HG02943 (cell line): ENCODE measurements around the gene TEAD2.

Source experiments
- ATAC-seq: cut with Tn5 transposase; IDR thresholded peaks from one replicate; pipeline ENCODE4 v1.9.1; 2021; ENCODE audit warnings: mild to moderate bottlenecking, low read depth, moderate library complexity; ENCODE audit not compliant: unreplicated experiment

TEAD2 gene

DNA sequence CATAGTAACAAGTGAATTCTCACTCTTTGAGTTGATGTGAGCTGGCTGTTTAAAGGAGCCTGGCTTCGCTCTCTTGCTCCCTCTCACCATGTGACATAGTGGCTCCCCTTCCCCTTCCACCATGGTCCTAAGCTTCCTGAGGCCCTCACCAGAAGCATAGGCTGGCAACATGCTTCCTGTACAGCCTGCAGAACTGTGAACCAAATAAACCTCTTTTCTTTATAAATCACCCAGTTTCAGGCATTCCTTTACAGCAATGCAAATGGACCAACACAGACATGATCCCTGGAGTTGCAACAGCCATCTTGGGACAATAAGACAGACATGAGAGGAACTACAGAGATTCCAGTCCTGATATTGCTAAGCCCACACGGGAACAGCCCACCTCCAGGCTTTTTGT, 12.6 kb downstream of the TEAD2 start:
- no peak for ATAC-seq

DNA sequence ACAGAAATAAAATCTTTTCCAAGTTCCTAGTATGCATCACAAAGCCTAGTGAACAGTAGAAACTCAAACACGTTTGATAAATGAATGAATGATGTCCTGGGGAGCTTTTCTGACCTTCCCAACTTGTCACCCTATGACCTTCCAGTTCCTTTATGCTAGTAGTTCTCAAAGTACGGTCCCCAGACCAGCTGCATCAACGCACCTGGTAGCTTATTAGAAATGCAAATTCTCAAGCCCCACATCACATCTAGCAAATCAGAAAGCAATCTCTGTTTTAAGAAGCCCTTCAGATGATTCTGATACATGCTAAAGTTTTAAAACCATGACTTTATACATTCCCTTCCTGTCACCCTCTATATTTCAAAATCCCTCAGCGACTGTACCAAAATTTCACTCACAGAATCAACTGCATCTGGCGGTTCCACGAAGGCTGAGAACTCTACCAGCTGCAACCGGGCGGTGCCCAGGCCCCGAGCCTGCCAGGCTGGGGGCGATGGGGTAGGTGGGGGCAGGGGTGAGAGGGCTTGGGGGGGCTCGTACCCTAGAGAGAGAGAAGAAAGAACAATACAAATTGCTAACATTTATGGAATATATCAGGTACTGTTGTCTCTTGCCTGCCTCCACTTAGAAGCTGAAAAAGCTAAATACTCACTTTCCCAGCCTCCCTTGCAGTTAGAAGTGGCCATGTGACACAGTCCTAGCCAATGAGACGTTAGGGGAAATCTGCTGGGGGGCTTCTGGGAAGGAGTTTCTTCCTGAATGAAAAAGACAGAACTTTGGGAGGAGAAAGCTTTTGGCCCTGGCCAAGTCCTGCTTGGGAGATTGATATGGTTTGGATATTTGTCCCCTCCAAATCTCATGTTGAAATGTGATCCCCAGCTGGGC, 13.7 kb downstream of the TEAD2 start:
- ATAC-seq, result no peak

DNA sequence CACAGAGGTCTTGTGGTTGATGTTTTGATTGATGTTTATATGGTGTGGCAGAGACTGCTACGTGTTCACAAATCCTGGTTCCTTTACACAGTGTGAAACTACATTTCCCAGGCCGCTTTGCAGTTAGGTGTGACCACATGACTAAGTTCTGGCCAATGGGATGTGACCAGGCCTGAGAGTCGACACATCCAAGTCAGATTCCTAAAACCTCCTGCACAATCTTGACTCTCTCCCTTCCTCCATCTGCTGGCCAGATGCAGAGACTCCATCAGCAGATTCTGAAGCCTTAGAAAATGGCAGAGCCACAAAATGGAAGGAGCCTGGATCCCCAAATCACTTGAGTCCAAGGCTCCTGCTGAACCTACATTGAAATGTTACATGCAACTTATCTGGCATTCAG, 14.4 kb downstream of the TEAD2 start:
- ATAC-seq, result no peak

DNA sequence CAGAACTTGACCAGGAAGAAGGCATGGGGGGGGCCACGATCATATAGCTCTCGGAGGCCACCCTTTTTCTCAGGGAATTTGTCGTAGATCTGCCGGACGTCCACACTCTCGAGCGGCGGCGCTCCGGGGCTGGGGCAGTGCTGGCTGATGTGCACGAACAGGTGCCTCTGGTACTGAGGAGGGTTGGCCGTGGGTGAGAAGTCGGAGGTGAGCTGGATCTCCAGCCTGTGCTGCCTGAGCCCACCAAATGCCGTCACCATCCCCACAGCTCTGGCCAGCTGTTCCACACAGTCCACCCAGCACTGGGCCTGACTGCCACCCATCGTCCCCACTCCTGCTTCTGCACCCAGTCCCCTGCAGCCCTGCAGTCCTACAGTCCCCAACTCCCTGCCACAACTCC, 15.0 kb downstream of the TEAD2 start:
- no peak for ATAC-seq

DNA sequence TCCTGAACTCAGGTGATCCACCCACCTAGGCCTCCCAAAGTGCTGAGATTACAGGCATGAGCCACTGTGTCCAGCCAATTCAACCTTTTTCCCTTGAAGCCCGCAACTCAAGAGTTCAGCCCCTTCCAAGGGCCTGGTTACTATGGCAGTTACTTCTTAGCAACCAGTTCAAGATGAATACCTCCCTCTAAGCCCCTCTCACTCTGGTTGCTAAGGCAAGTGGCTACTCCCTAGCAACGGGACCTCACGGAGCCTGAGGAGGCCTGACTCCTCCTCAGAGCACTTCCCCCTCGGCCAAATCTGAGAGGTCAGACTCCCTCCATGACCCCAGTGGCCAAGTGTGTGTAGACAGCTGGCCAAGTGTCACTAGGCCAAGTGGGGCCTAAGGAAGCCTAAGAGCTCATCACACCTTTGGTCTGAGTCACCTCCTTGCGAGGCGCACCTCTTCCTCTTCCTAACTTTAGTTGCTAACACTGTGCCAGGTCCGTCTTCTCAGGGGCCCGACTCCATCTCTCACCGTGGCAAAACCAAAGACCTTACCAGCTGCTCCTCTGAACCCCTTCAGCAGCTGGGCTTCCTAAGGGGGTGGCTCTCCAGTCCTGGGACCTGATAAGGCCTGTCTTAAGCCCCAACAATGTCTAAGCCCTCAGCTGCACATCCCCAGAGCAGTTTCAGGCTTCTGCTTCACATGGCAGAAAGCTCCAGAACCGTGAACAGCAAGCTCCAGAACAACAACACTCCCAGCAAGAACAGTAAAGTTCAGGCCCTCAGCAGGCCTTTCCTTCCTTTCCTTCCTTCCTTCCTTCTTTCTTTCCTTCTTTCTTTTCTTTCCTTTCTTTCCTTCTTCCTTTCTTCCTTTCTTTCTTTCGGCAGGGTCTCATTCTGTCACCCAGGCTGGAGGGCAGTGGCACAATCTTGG, 17.5 kb downstream of the TEAD2 start:
- ATAC-seq, result no peak

DNA sequence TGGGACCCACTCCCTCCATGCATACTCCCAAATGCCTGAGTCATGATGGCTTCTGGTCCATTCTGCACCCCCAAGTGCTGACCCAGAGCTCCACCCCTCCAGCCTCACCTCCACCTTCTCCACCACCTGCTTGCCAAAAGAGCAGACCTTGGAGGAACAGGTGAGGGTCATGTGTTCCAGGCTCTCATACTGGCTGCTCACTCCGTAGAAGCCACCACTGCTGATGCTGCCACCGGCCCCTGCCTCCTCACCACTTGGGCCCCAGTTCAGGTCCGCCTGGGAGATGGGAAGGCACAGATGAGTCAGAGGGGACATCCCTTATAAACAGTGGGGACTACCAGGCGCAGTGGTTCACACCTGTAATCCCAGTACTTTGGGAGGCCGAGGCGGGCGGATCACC, 19.1 kb downstream of the TEAD2 start:
- no peak for ATAC-seq

DNA sequence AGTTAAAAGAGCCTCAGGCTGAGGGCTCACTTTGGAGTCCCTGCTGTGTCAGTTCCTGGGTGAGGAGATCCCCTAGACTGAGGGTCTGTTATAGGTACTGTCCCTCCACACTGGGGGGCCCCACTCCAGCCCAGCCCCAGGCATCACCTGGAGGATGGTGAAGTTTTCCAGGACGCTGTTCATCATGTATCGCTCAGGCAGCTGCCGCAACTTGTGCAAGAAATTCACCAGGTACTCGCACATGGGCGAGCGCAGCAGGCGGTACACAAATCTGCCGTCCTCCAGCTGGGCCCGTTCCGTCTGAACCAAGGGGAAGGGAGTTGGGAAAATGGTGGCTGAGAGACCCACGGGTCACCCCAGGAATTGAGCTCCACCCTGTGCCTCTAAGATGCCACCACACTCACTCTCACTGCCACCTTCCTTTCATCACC, 19.9 kb downstream of the TEAD2 start:
- no peak for ATAC-seq

- ATAC-seq, result no peak
Measured at GRCh38 chr19:49340865-49341718, 21.1 kb downstream of the TEAD2 start.

- ATAC-seq, result peak; percentile 68
Measured at GRCh38 chr19:49340069-49340864, 21.9 kb downstream of the TEAD2 start.

DNA sequence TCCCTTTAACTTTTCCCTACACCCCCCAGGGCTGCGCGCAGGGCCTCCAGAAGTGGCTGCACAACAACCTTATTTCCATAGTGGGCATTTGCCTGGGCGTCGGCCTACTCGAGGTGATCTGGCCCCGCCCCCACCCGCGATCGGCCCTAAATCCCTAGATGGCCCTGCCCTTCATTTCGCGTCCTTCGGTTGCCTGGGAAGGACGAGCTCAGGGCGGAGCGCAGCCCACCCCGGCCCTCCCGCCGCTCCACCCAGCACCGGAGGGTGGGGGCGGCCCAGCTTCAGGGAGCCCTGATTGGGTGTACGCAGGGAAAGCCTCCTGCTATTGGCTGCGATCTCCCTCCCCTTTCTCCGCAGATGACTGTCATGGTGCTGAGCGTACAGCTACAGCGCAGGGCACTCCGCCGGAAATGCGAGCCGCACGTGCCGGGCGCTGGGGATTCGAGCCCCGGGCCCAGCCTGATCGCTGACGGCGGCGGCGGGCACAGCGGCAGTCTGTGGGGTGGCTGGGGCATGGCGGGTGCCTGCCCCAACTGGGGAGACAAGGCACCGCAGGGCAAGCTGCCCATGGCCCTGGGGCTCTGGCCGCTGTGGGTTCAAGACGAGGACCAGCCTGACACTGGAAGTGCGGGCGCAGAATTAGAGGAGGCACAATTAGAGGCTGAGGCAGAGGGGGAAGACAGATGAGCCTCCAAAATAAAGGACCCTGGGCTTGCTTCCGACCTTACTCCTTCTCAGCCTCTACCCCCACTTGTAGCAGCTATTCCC, 22.7 kb downstream of the TEAD2 start:
- ATAC-seq, result no peak

DNA sequence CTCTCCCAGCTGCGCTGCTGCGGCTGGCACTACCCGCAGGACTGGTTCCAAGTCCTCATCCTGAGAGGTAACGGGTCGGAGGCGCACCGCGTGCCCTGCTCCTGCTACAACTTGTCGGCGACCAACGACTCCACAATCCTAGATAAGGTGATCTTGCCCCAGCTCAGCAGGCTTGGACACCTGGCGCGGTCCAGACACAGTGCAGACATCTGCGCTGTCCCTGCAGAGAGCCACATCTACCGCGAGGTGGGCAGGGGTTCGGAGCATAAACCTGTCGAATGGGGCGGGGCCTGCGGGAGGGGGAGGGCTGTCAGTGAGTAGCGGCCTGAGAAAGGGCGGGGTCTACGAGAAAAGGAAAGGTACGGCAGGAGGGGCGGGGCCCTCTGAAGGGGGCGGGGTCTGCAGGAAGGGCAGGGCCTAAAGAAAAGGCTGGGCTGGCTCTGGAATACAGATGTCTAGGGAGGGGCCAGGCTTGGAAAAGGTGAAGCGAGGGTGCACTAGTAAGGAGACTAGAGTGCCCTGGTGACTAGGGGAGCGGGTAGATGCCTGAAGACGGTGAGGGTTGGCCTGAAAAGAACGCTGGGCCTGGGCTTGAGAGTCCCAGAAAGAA, 23.4 kb downstream of the TEAD2 start:
- ATAC-seq, result no peak

DNA sequence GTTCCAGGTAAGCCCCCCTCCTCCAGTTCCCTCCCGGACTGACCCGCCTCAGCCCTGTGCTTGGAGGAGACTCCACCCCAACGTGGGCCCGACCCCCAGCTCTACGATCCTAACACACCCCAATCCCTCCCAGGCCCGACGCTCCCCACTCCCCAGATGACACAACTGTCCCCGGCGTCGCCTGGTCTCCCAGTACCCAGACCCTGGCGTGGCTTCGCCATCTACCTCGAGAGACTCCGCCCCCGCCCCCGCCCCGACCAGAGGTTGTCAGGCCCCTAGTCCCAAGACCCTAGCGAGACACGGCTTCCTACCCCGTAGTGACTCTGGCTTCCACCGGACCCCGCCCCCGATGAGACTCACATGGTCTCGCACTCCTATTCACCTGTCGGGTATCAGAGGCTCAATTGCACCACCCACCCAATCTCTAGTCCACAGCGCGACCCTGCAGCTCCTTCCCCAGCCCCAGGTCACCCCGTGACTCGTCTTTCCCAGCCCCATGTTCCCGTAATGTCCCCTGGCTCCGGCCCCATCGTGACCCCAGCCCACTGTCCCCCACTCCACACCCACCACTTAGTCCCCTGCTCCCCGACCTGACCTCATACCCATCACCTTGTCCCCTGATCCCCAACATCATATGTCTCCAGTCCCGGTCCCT, 24.1 kb downstream of the TEAD2 start:
- no peak for ATAC-seq

DNA sequence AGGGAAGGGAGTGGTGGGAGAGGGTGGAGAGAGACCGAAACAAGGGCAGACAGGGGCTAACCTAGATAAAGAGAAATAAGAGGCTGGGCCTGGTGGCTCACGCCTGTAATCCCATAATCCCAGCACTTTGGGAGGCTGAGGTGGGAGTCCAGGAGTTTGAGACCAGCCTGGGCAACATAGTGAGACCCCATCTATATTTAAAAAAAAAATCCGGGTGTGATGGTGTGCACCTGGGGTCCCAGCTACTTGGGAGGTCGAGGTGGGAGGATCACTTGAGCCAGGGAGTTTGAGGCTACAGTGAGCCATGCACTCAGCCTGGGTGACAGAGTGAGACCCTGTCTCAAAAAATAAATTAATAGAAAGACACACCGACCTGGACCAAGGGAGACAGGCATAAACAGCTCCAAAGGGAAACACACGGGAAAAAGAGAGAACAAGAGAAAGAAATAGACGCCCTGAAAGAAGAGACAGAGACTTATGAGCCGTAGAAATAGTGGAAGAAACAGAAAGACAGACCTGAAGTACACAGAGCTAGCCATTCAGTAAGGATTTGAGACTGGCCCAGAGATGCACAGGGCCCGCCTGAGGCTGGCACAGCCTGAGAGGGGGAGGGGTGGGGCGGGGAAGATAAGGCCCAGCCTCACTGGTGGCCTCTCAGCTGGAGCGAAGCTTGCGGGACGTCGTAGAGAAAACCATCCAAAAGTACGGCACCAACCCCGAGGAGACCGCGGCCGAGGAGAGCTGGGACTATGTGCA, 24.8 kb downstream of the TEAD2 start:
- no peak for ATAC-seq

DNA sequence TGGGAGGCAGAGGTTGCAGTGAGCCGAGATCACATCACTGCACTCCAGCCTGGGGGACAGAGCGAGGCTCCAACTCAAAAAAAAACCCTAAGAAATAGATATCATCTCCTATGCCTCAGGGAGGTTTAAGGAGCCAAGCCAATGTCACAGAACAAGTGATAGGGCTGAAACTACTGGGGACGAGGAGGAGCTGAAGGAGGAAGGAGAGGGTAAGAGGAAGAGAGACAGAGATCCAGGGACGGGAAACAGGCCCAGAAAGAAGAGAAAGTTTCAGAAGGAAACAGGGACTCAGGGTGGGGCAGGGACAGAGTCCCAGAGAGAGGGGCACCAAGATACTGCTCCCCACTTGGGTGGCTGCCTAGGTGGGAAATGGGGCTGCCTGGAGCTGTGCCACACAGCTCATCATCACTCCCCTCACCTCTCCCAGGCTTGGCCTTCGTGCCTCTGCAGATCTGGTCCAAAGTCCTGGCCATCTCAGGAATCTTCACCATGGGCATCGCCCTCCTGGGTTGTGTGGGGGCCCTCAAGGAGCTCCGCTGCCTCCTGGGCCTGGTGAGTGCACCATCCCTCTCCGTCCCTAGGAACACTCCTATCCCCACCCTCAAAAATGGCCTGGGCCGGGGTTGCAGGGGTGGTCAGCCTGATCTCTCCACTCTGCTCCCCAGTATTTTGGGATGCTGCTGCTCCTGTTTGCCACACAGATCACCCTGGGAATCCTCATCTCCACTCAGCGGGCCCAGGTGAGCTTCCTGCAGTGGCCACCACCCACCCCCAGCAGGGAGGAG, 25.5 kb downstream of the TEAD2 start:
- ATAC-seq, result no peak

- ATAC-seq, result no peak
Measured at GRCh38 chr19:49335784-49336481, 26.3 kb downstream of the TEAD2 start.
